Thyroid gland (tissue), 4 donors: ENCODE measurements around the gene GLIPR2. TPM values are rescaled to one million over a fixed set of nuclear protein-coding genes. Genes with fewer than 3 reads are reported as not detected.

Experiments used
- DNase-seq, 2 donors: peaks; one replicate each; pipeline ENCODE4 v3.0.0-alpha.2; 2019
- H3K27ac ChIP-seq, 3 donors: fragments of 200-600 bp; sonication (generic); 1 replicate in 2 of 3; 2 replicates in 1 of 3; pipeline ENCODE4 v1.5.1; 2016 to 2019; ENCODE audit warnings: mild to moderate bottlenecking in 1 of 3, moderate library complexity in 1 of 3
- H3K27me3 ChIP-seq: fragments of 200-600 bp; sonication (generic); one replicate; pipeline ENCODE4 v1.5.1; 2019
- H3K36me3 ChIP-seq, 2 donors: fragments of 200-600 bp; sonication (generic); one replicate each; pipeline ENCODE4 v1.5.1; 2016 to 2019
- H3K4me1 ChIP-seq, 2 donors: fragments of 200-600 bp; sonication (generic); one replicate each; pipeline ENCODE4 v1.5.1; 2017 to 2019
- H3K4me3 ChIP-seq, 3 donors: fragments of 200-600 bp; sonication (generic); replicated peaks in 1 of 3; 1 replicate in 2 of 3; 2 replicates in 1 of 3; pipeline ENCODE4 v1.5.1; 2016; ENCODE audit warnings: mild to moderate bottlenecking in 1 of 3
- H3K9me3 ChIP-seq: fragments of 200-600 bp; sonication (generic); one replicate; pipeline ENCODE4 v1.5.1; 2017
- CTCF ChIP-seq, 6 experiments: fragments of 200-600 bp in 3 of 6; fragments of 450-650 bp in 3 of 6; sonication (generic) in 3 of 6; IDR thresholded peaks; one replicate each; pipeline ENCODE4 v1.5.1; 2016 to 2019; ENCODE audit warnings: antibody characterized with exemption in 6 of 6, mild to moderate bottlenecking in 2 of 6, inconsistent platforms in 1 of 6, moderate library complexity in 1 of 6
- POLR2A ChIP-seq, 2 donors: fragments of 450-650 bp; IDR thresholded peaks; one replicate each; pipeline ENCODE4 v1.6.1; 2017; ENCODE audit warnings: antibody characterized with exemption in 2 of 2, mild to moderate bottlenecking in 2 of 2, moderate library complexity in 1 of 2
- WGBS, 2 donors: methylation state at CpG; one replicate each; pipeline ENCODE4 v1.1.5; 2017; 5-methylcytosine and 5-hydroxymethylcytosine counted together
- intact Hi-C: fragments of 100-400 bp; cut with DNase I; formaldehyde crosslinking; loops from one replicate; pipeline ENCODE4 v1.15.1; 2023
- total RNA-seq, 4 donors: library from RNA; depleted of rRNA; stranded (reverse); fragments of >200 nt; gene quantifications; one replicate each; pipeline ENCODE4 v1.2.3, GENCODE V29; 2016

GLIPR2 gene
- total RNA-seq, 4 donors from 2014 or later, result 15.6 to 25.1 (median 20.4) TPM

- no peak overlapping the region for H3K4me3 ChIP-seq
- no peaks in the 10 kb centered on the region for H3K36me3 ChIP-seq
- peaks cover 0 to 23% of the 10 kb centered on the region in 2 donors for H3K4me1 ChIP-seq
- 93 to 100% methylated on average over 12 to 14 of the region's 14 CpGs for WGBS, 2 donors
- H3K9me3 ChIP-seq, result no peaks in the 10 kb centered on the region
- DNase-seq, result no peak
- TF ChIP-seq CTCF (IDR thresholded peaks at IDR 0.05) (no peak), POLR2A (IDR thresholded peaks at IDR 0.05) (no peak)
- H3K27me3 ChIP-seq, result no peaks in the 10 kb centered on the region
- intact Hi-C loops, result no loop called here
- H3K27ac ChIP-seq, result peak overlapping the region in 2 of 3 donors; percentile 15 to 56
These were observed 11.1 kb downstream of the GLIPR2 start for GRCh38 chr9:36147441-36148175.

- intact Hi-C loops, result no loop called here
- no peaks in the 10 kb centered on the region for H3K27me3 ChIP-seq
- peak; percentile 69 to 77 for DNase-seq
- H3K27ac ChIP-seq, result peak overlapping the region in 2 of 3 donors; percentile 15 to 56
- H3K4me3 ChIP-seq, result no peak overlapping the region
- H3K36me3 ChIP-seq, result no peaks in the 10 kb centered on the region
- H3K9me3 ChIP-seq, result no peaks in the 10 kb centered on the region
- TF ChIP-seq CTCF (IDR thresholded peaks at IDR 0.05), result no peak
- no peak for TF ChIP-seq POLR2A (IDR thresholded peaks at IDR 0.05)
- WGBS, 2 donors, result 62 to 86% methylated on average over 12 to 13 of the region's 14 CpGs
- H3K4me1 ChIP-seq, result peaks cover 0 to 14% of the 10 kb centered on the region in 2 donors
These were observed 11.9 kb downstream of the GLIPR2 start for GRCh38 chr9:36148311-36149051.

- Histone ChIP-seq H3K36me3 (no peaks in the 10 kb centered on the region), H3K9me3 (no peaks in the 10 kb centered on the region), H3K27ac (peak overlapping the region in 2 of 3 donors; percentile 15 to 45), H3K4me1 (peaks cover 0 to 14% of the 10 kb centered on the region in 2 donors), H3K4me3 (no peak overlapping the region), H3K27me3 (no peaks in the 10 kb centered on the region)
- TF ChIP-seq POLR2A (IDR thresholded peaks at IDR 0.05), result no peak
- no peak for TF ChIP-seq CTCF (IDR thresholded peaks at IDR 0.05)
- WGBS, 2 donors, result 72 to 85% methylated on average over 4 of the region's 4 CpGs
- no peak for DNase-seq
- intact Hi-C loops, result no loop called here
These were observed 12.7 kb downstream of the GLIPR2 start for GRCh38 chr9:36149197-36149596.

- 77 to 79% methylated on average over 4 of the region's 4 CpGs for WGBS, 2 donors
These were observed 14.2 kb downstream of the GLIPR2 start for GRCh38 chr9:36150574-36151315.

More at GRCh38 chr9:36150574-36151315, 14.2 kb downstream of the GLIPR2 start:
- intact Hi-C loops, result no loop called here
- Histone ChIP-seq H3K36me3 (no peaks in the 10 kb centered on the region), H3K9me3 (no peaks in the 10 kb centered on the region), H3K4me3 (no peak overlapping the region), H3K4me1 (peaks cover 0 to 14% of the 10 kb centered on the region in 2 donors), H3K27ac (peak overlapping the region in 2 of 3 donors; percentile 2 to 50), H3K27me3 (no peaks in the 10 kb centered on the region)
- TF ChIP-seq POLR2A (IDR thresholded peaks at IDR 0.05) (no peak), CTCF (IDR thresholded peaks at IDR 0.05) (no peak)
- DNase-seq, result no peak
